SK-N-SH treated with all-trans-retinoic acid at 6 μM for 48 hours (cell line): Measurements from ENCODE around the gene ABI3BP.

Source experiments
- ATAC-seq: fragments of 200-7000 bp; cut with Tn5 transposase; 3 replicates; pipeline ENCODE4 v1.9.1; 2020; ENCODE audit warnings: mild to moderate bottlenecking, moderate library complexity
- ARNTL ChIP-seq: fragments of 450-650 bp; formaldehyde crosslinking; IDR thresholded peaks from 2 replicates; pipeline ENCODE4 v1.5.0; 2020; ENCODE audit warnings: low read depth, mild to moderate bottlenecking, moderate library complexity, borderline replicate concordance
- BACH2 ChIP-seq: fragments of 250-450 bp; sonication (Bioruptor Pico); IDR thresholded peaks from 2 replicates; pipeline ENCODE4 v1.9.0; 2021; ENCODE audit warnings: mild to moderate bottlenecking, borderline replicate concordance
- CREB5 ChIP-seq: fragments of 250-450 bp; sonication (Bioruptor Pico); IDR thresholded peaks from 2 replicates; pipeline ENCODE4 v1.5.1; 2020; ENCODE audit warnings: low read depth, mild to moderate bottlenecking, moderate library complexity
- CSDC2 ChIP-seq: fragments of 250-450 bp; sonication (Bioruptor Pico); IDR thresholded peaks from 2 replicates; pipeline ENCODE4 v1.5.0; 2020; ENCODE audit warnings: mild to moderate bottlenecking, moderate library complexity
- CSRNP3 ChIP-seq: fragments of 250-450 bp; sonication (Bioruptor Pico); IDR thresholded peaks from 2 replicates; pipeline ENCODE4 v1.5.1; 2021; ENCODE audit warnings: mild to moderate bottlenecking, moderate library complexity
- ESRRG ChIP-seq: fragments of 250-450 bp; sonication (Bioruptor Pico); IDR thresholded peaks from 2 replicates; pipeline ENCODE4 v1.6.1; 2021; ENCODE audit warnings: mild to moderate bottlenecking
- GLIS3 ChIP-seq: fragments of 250-450 bp; sonication (Bioruptor Pico); IDR thresholded peaks from 2 replicates; pipeline ENCODE4 v1.5.0; 2020; ENCODE audit warnings: mild to moderate bottlenecking, moderate library complexity
- ISL1 ChIP-seq: fragments of 250-450 bp; sonication (Bioruptor Pico); IDR thresholded peaks from 2 replicates; pipeline ENCODE4 v2.1.2; 2022; ENCODE audit warnings: mild to moderate bottlenecking, moderate library complexity
- OSR1 ChIP-seq: fragments of 250-450 bp; sonication (Bioruptor Pico); IDR thresholded peaks from 2 replicates; pipeline ENCODE4 v1.8.0; 2022; ENCODE audit warnings: moderate library complexity, mild to moderate bottlenecking, inconsistent platforms
- PATZ1 ChIP-seq: fragments of 250-450 bp; sonication (Bioruptor Pico); IDR thresholded peaks from 2 replicates; pipeline ENCODE4 v1.8.0; 2020; ENCODE audit warnings: mild to moderate bottlenecking, moderate library complexity, borderline replicate concordance
- POU6F1 ChIP-seq: fragments of 250-450 bp; sonication (Bioruptor Pico); IDR thresholded peaks from 2 replicates; pipeline ENCODE4 v1.8.0; 2021; ENCODE audit warnings: low read depth, mild to moderate bottlenecking, moderate library complexity, borderline replicate concordance
- PPARA ChIP-seq: fragments of 250-450 bp; sonication (Bioruptor Pico); IDR thresholded peaks from 2 replicates; pipeline ENCODE4 v1.5.0; 2020; ENCODE audit warnings: mild to moderate bottlenecking, borderline replicate concordance
- RARB ChIP-seq: fragments of 250-450 bp; sonication (Bioruptor Pico); IDR thresholded peaks from 2 replicates; pipeline ENCODE4 v1.8.0; 2021; ENCODE audit warnings: mild to moderate bottlenecking, moderate library complexity
- SNAI2 ChIP-seq: fragments of 250-450 bp; sonication (Bioruptor Pico); IDR thresholded peaks from 2 replicates; pipeline ENCODE4 v1.5.0; 2020; ENCODE audit warnings: mild to moderate bottlenecking, moderate library complexity
- TCF4 ChIP-seq: fragments of 250-450 bp; sonication (Bioruptor Pico); IDR thresholded peaks from 2 replicates; pipeline ENCODE4 v1.8.0; 2021; ENCODE audit warnings: mild to moderate bottlenecking, moderate library complexity, borderline replicate concordance
- TOX ChIP-seq: fragments of 250-450 bp; sonication (Bioruptor Pico); IDR thresholded peaks from 2 replicates; pipeline ENCODE4 v1.8.0; 2021; ENCODE audit warnings: mild to moderate bottlenecking, moderate library complexity, borderline replicate concordance
- TSHZ2 ChIP-seq: fragments of 250-450 bp; sonication (Bioruptor Pico); IDR thresholded peaks from 2 replicates; pipeline ENCODE4 v1.5.0; 2020; ENCODE audit warnings: mild to moderate bottlenecking, moderate library complexity
- ZC3H10 ChIP-seq: fragments of 250-450 bp; sonication (Bioruptor Pico); IDR thresholded peaks from 2 replicates; pipeline ENCODE4 v1.5.1; 2021; ENCODE audit warnings: mild to moderate bottlenecking, moderate library complexity
- ZFP3 ChIP-seq: fragments of 250-450 bp; sonication (Bioruptor Pico); IDR thresholded peaks from 2 replicates; pipeline ENCODE4 v1.5.0; 2020; ENCODE audit warnings: mild to moderate bottlenecking, moderate library complexity
- ZFP30 ChIP-seq: fragments of 450-650 bp; formaldehyde crosslinking; IDR thresholded peaks from 2 replicates; pipeline ENCODE4 v1.5.0; 2022; ENCODE audit warnings: mild to moderate bottlenecking, moderate library complexity
- ZNF565 ChIP-seq: fragments of 450-650 bp; formaldehyde crosslinking; conservative IDR thresholded peaks from 2 replicates; pipeline ENCODE4 v1.5.0; 2020; ENCODE audit warnings: low read depth, mild to moderate bottlenecking, moderate library complexity
- ZNF70 ChIP-seq: fragments of 450-650 bp; formaldehyde crosslinking; IDR thresholded peaks from 2 replicates; pipeline ENCODE4 v1.5.0; 2020; ENCODE audit warnings: mild to moderate bottlenecking, moderate library complexity
- ZNF8 ChIP-seq: fragments of 450-650 bp; formaldehyde crosslinking; IDR thresholded peaks from 2 replicates; pipeline ENCODE4 v1.5.0; 2020; ENCODE audit warnings: mild to moderate bottlenecking, moderate library complexity

ABI3BP gene

GRCh38 chr3:100971798-100972197 lies 21.4 kb downstream of the ABI3BP start (continued):
- no peak for TF ChIP-seq CREB5
- TF ChIP-seq ARNTL = no peak
- no peak for TF ChIP-seq GLIS3 (CRISPR knock-in tag)
- TF ChIP-seq ZNF565 (CRISPR knock-in tag) = no peak
- no peak for TF ChIP-seq ZNF8 (CRISPR knock-in tag)
- TF ChIP-seq SNAI2 (CRISPR knock-in tag) = no peak
- TF ChIP-seq BACH2 (CRISPR knock-in tag) = no peak
- TF ChIP-seq ZC3H10 (CRISPR knock-in tag) = no peak

GRCh38 chr3:100970477-100970990 lies 22.7 kb downstream of the ABI3BP start:
- no peak for ATAC-seq
- TF ChIP-seq ZC3H10 (CRISPR knock-in tag) (no peak), ZNF565 (CRISPR knock-in tag) (no peak), POU6F1 (CRISPR knock-in tag) (no peak), PPARA (CRISPR knock-in tag) (no peak), RARB (CRISPR knock-in tag) (no peak), TCF4 (CRISPR knock-in tag) (no peak), ZNF8 (CRISPR knock-in tag) (no peak), ESRRG (CRISPR knock-in tag) (no peak), CSDC2 (CRISPR knock-in tag) (no peak), ZFP3 (no peak), CSRNP3 (CRISPR knock-in tag) (no peak), TSHZ2 (CRISPR knock-in tag) (no peak), ZNF70 (CRISPR knock-in tag) (no peak)
- TF ChIP-seq, all 23 proteins: peak for 0

GRCh38 chr3:100968932-100969906 lies 24.0 kb downstream of the ABI3BP start:
- TF ChIP-seq TCF4 (CRISPR knock-in tag) = no peak
- TF ChIP-seq GLIS3 (CRISPR knock-in tag) = no peak
- no peak for TF ChIP-seq ZFP3
- no peak for TF ChIP-seq CSRNP3 (CRISPR knock-in tag)
- TF ChIP-seq PPARA (CRISPR knock-in tag) = no peak
- TF ChIP-seq POU6F1 (CRISPR knock-in tag) = no peak
- TF ChIP-seq OSR1 (CRISPR knock-in tag) = no peak
- no peak for TF ChIP-seq ZNF70 (CRISPR knock-in tag)
- TF ChIP-seq ZC3H10 (CRISPR knock-in tag) = no peak
- TF ChIP-seq BACH2 (CRISPR knock-in tag) = no peak
- TF ChIP-seq TOX (CRISPR knock-in tag) = no peak
- TF ChIP-seq SNAI2 (CRISPR knock-in tag) = no peak
- TF ChIP-seq PATZ1 (CRISPR knock-in tag) = no peak
- no peak for TF ChIP-seq ISL1
- no peak for TF ChIP-seq ZFP30
- ATAC-seq = no peak
